Panc1 (cell line): ENCODE results near the gene MSLN.

ENCODE experiments used
- CTCF ChIP-seq: fragments of 450-650 bp; IDR thresholded peaks from 2 replicates; pipeline ENCODE4 v1.5.1; 2017; ENCODE audit warnings: mild to moderate bottlenecking
- TCF7L2 ChIP-seq: IDR thresholded peaks from 2 replicates; pipeline ENCODE4 v1.6.1; 2011; ENCODE audit warnings: mild to moderate bottlenecking, low read depth, low read length, inconsistent platforms

GRCh38 chr16:764184-764750, 3.7 kb downstream of the MSLN start:
- TF ChIP-seq CTCF (no peak), TCF7L2 (no peak)
